CD4-positive, alpha-beta T cell treated with Interferon gamma for 1 hour (primary cell): Measurements from ENCODE around the gene SDHAF3.
"Not testable (repeated sequence)": the region's sequence is repeated elsewhere in the genome, so short reads cannot be mapped to it uniquely, and the experiment has no call there.

Experiments used
- DNase-seq: peaks from one replicate; pipeline ENCODE4 v3.0.0-alpha.2; 2020

SDHAF3 gene

GRCh38 chr7:97117372-97118188 is at the start of gene SDHAF3:
Gene SDHAF3, plus strand, starts transcription at chr7:97117698. Its CDS starts 26 bp downstream, at chr7:97117724.
- peak; percentile 98 for DNase-seq

DNA sequence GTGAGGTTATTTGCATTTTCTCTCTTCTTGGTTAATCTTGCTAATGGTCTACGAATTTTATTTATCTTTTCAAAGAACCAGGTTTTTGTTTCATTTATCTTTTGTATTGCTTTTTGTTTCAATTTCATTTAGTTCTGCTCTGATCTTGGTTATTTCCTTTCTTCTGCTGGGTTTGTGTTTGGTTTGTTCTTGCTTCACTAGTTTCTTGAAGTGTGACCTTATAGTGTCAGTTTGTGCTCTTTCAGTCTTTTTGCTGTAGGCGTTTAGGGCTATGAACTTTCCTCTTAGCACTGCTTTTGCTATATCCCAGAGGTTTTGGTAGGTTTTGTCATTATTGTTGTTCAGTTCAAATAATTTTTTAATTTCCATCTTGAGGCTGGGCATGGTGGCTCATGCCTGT is 45.5 kb upstream of the SDHAF3 start:
- DNase-seq = not testable (repeated sequence)

DNA sequence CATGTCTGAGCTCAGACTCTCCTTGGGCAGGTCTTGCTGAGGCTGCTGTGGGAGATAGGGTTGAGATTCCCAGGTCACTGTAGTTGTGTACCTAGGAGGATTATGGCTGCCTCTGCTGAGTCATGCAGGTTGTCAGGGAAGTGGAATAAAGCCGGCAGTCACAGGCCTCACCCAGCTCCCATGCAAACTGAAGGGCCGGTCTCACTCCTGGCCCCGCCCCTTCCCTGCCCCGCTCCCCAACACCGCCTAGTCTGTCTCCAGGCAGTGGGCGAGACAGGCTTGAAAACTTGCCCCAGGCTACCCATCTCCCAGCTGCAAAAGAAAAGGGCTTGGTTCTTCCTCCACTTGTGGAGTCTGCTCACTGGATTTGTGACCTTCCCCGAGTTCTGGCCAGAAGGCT is 41.6 kb upstream of the SDHAF3 start:
- DNase-seq = no peak

DNA sequence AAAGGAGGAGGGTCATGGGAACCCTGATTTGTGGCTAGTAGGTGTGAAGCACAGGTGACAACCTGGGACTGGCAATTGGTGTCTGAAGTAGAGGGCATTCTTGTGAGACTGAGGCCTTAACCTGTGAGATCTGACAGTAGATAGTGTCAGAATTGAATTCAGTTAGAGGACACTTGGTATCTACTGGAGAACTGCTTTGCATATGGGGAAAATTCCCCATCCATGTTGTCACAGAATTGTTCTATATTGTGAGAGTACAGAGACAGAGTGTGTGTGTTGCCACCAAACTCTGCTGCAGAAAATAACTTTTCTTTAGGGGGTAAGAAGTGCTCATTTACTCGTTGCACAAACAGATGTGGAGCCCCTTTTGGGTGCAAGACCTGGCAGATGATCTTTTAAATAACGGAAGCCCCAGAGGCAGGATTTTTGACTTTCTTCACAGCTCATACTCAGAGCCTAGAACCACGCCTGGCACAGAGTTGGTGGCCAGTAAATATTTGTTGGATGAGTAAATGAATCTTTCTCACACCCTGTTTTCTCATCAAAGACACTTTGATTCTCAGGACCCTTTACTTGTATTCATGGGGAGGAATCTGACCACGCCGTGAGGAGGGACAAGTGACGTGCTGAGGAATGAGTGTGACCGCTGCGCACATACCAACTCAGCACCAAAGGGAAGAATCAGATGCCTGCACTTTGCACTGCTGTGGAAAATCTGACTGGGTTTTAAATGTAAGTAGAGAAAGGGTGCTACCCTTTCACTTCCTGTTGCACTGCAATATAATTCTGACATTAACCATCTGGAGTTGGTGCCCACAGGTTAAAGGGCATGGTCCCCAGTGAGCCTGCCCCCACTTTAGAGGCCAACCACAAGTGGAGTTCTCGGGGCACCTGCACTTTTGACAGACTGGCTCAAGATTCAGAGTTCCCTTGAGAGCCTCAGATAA is 39.2 kb upstream of the SDHAF3 start:
- no peak for DNase-seq

DNA sequence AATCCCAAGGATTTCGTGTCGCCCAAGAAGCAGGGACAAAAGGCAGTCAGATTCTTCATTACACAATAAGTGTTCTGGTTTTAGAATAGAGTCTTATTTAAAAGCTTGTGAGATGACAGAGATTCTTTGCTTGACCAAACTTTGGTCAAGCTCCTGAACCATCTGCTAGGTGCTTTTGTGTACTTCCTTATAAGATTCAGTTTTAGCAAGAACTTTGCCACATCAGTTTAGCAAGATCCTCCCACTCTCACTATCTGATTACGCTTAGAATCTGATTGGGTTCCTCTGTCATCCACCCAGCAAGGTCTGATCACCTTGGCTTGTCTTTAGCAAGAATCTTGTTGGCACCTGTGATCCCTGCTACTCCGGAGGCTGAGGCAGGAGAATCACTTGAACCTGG is 38.2 kb upstream of the SDHAF3 start:
- no peak for DNase-seq

GRCh38 chr7:97081521-97082300 is 35.8 kb upstream of the SDHAF3 start:
- no peak for DNase-seq

- DNase-seq = no peak
Observed at GRCh38 chr7:97088364-97088763, 29.1 kb upstream of the SDHAF3 start.

DNA sequence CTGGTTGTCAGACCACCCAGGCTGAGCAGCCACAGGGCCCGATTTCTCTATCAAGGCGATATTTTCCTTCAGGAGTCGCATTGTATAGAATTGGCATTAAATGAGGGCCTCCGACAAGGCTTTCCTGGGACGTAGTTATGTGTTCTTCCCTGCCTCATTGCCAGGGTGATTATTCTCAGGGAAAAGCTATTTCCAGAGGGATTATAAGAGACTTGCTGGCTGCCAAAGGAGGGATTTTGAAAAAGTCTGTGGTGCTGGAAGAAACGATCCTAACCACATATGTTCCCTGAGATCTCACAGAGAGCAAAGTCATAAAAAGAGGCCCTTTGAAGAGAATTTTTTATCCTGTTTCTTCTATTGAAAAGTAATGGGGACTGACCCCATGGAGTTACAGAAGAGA is 27.7 kb upstream of the SDHAF3 start:
- no peak for DNase-seq

- DNase-seq = no peak
Observed at GRCh38 chr7:97090761-97091353, 26.6 kb upstream of the SDHAF3 start.

GRCh38 chr7:97094284-97094930 is 23.1 kb upstream of the SDHAF3 start:
- DNase-seq = no peak

- no peak for DNase-seq
Observed at GRCh38 chr7:97096037-97096436, 21.5 kb upstream of the SDHAF3 start.

DNA sequence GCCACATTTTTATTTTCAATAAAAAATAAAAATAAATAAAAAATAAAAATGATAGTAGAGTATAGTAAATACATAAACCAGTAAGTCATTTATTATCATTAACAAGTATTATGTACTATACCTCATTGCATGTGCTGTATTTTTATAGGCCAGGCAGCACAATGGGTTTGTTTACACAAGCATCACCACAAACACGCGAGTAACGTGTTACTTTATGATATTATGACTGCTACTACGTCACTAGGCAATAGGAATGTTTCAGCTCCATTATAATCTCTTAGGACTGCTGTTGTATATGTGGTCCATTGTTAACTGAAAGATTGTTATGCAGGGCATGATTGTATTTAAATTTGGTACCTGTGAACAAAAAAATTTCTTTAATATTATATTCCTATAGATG is 20.8 kb upstream of the SDHAF3 start:
- no peak for DNase-seq

GRCh38 chr7:97104719-97105238 is 12.7 kb upstream of the SDHAF3 start:
- peak; percentile 70 for DNase-seq

DNA sequence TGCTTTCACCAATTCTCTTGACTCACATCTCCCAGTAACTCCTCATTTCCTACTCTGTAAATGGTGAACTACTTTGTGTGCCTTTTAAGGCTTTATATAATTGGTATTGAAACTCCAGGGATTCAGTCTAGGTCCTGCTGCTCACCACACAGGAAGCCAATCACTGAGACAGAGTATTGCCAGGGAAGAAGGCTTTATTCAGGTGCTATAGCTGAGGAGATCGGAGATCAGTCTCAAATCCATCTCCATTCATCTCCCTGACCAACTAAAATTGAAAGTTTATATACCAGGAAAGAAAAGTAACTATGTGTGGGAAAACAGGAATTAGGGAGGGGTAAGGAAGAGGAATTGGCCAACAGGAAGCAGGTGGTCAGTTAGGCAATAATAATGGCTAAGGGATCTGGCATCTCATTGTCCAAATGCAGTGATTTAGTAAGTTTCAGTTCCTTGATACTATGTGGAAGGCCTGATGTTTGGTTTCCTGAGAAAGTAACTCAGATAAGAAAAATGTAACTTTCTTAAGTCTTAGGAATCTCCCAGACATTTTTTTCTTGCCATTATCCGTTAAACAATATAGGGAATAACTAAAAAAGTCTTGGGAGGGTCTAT is 10.2 kb upstream of the SDHAF3 start:
- no peak for DNase-seq

DNA sequence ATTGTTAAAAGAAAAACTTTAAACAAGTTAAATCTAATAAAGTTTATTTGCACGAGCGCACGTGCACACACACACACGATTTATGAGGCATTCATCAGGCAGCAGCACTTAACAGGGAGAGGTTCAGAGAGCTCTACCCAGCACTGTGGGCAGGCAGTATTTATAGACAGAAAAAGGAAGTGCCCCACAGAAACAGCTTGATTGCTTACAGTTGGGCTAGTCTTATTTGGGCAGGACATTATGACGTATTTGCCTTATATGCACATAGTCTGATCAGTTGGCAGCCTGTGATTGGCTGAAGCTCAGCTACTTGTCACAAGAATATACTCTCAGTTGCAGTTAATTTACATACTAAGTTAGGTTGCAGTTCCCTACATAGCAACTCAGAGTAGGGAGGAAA is 1.2 kb upstream of the SDHAF3 start:
- DNase-seq = peak; percentile 75

DNA sequence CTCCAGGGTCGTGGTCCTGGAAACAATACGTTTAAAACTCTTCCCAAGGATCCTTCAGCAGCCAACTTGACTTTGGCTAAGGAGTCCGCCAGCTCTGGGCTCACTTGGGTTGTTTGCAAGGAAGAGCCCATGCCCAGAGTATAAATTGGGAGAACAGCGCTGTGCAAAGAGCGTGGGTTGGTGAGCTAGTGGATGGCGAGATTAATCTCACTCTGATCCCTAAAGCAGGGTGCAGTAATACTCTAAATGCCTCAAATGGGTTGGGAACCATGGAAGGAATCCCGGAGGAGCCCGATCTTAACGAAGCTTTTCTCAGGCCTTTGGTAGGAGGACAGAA is 495 bp upstream of the SDHAF3 start:
- DNase-seq = no peak

DNA sequence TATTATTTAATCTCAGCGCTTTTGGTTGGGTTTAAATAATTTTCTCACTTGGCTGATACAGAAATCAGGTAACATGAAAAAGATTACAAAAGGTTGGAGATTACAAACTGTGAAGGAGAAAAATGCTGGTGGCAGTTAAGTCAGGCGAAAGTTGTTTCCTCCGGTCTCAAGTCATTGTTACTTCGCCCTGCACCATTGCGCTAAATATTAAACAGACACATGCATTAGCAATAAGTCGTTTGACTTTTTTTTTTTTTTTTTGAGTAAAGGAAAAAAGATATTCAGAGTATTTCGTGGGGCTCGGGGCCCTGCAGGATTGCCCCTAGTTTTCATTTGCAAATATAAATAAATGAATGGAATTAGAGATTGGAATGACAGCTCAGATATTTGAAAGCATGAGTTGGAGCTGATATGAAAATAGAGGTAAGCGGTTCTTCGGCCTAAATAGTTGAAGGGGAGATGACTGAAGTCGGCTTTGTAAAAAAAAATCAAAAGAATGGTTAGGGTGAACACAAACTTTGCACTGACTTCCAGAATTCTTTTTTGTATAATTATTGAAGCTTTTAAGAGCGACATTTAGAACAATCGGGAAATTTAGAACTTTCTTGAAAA is 914 bp downstream of the SDHAF3 start:
- no peak for DNase-seq

- DNase-seq = no peak
Observed at GRCh38 chr7:97119747-97120146, 2.2 kb downstream of the SDHAF3 start.

DNA sequence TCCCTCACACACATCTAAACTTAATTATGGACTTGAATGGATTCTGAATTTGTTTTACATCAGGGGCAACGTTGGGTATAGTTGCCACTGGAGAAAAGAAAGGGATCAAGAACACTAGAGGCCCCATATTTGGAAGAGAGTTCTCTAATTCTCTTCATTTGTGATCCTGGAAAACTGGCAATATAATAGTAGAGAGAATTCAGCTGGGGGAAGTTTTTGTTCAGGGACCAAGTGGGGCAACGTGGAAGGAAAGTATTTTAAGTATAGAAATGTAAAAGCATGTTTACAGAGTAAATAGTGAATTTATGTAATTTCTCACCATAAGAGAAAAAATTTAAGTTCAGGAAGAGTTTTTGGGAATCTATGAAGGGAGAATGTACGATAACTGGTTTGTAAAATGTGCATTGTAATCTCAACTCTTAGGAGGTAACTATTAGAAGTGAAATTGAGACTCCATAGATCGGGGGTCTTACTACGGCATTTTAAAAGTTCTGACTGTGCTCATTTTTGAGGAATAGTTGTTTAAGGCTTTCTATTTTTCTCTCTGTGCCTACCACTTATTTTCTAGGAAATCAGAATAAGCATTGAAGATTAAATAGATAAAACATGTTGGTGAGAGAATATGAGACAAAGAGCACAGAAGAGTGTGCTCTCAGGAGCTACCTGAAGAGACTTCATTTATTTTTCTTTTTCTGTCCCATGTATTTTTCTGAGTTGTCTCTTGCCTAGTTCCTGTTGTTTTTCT is 3.4 kb downstream of the SDHAF3 start:
- DNase-seq = no peak

DNA sequence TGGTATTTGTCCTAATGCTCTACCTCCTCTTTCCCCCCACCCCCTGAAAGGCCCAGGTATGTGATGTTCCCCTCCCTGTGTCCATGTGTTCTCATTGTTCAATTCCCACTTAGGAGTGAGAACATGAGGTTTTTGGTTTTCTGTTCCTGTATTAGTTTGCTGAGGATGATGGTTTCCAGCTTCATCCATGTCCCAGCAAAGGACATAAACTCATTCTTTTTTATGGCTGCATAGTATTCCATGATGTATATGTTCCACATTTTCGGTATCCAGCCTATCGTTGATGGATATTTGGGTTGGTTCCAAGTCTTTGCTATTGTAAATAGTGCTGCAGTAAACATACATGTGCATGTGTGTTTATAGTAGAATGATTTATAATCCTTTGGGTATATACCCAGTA is 5.6 kb downstream of the SDHAF3 start:
- not testable (repeated sequence) for DNase-seq
